Measurements from ENCODE around the gene OGG1.
A peak's percentile ranks its signal among the peaks of the same experiment; 100 is the strongest.

The OGG1 gene

GRCh38 chr3:9782770-9783169 is 33.0 kb downstream of the OGG1 start:
- Histone ChIP-seq H3K36me3 (ENCODE audit: control insufficient read depth, insufficient read depth, low read length) (peaks cover 36% of the 10 kb centered on the region), H3K4me3 (ENCODE audit: low read length) (no peak overlapping the region), H3K27me3 (ENCODE audit: control insufficient read depth, insufficient read depth, low read length) (no peaks in the 10 kb centered on the region), H3K9ac (ENCODE audit: low read length) (no peak overlapping the region), H3K27ac (ENCODE audit: low read depth, low read length) (no peak overlapping the region), H3K4me1 (ENCODE audit: control insufficient read depth, insufficient read depth, low read length) (no peaks in the 10 kb centered on the region)

DNA sequence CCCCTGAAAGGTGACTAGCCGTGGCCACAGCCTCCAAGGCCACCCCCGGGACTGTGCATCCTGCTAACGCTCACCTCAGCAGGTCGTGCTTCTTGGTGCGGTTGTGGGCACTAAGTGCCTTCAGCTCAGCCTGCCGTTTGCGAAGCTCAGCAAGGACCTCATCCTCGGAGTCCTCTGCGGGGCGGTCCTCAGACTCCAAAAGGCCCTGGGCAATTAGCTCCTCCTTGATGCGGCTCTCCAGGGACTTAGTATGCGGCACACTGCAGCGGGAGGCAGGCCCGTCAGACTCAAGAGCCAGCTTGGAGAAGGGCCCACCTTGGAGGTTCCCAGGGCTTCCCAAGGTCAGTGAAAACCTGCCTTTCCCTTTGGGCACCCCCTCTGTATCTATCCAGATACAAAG is 34.2 kb downstream of the OGG1 start:
- Histone ChIP-seq H3K4me1 (ENCODE audit: control insufficient read depth, insufficient read depth, low read length) (no peaks in the 10 kb centered on the region), H3K27me3 (ENCODE audit: control insufficient read depth, insufficient read depth, low read length) (no peaks in the 10 kb centered on the region), H3K36me3 (ENCODE audit: control insufficient read depth, insufficient read depth, low read length) (peaks cover 36% of the 10 kb centered on the region), H3K4me3 (ENCODE audit: low read length) (no peak overlapping the region), H3K9ac (ENCODE audit: low read length) (no peak overlapping the region), H3K27ac (ENCODE audit: low read depth, low read length) (no peak overlapping the region)

GRCh38 chr3:9784965-9785364 is 35.2 kb downstream of the OGG1 start:
- no peak overlapping the region for H3K4me3 ChIP-seq (ENCODE audit: low read length)
- peaks cover 41% of the 10 kb centered on the region for H3K36me3 ChIP-seq (ENCODE audit: control insufficient read depth, insufficient read depth, low read length)
- no peaks in the 10 kb centered on the region for H3K4me1 ChIP-seq (ENCODE audit: control insufficient read depth, insufficient read depth, low read length)

DNA sequence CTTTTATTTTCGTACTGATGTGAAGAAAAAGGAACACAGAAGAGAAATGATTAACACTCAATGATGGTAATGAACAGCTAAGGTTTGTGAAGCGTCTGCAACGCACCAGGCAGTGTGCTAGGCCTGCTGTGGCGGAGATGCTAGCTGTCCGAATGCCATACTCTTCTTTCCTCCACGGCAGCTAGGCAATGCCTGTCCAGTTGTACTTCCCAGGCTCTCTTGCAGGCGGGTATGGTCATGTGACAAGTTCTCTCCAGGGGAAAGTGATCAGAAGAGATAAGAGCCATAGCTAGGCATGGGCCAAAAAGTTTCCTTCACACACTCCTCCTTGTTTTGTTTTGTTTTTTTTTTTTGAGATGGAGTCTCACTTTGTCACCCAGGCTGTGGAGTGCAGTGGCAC is 35.9 kb downstream of the OGG1 start:
- no peaks in the 10 kb centered on the region for H3K4me1 ChIP-seq (ENCODE audit: control insufficient read depth, insufficient read depth, low read length)
- no peak overlapping the region for H3K4me3 ChIP-seq (ENCODE audit: low read length)
- H3K27me3 ChIP-seq (ENCODE audit: control insufficient read depth, insufficient read depth, low read length) = no peaks in the 10 kb centered on the region
- H3K9ac ChIP-seq (ENCODE audit: low read length) = no peak overlapping the region
- peaks cover 39% of the 10 kb centered on the region for H3K36me3 ChIP-seq (ENCODE audit: control insufficient read depth, insufficient read depth, low read length)
- H3K27ac ChIP-seq (ENCODE audit: low read depth, low read length) = no peak overlapping the region

More at GRCh38 chr3:9784965-9785364, 35.2 kb downstream of the OGG1 start:
- Histone ChIP-seq H3K27me3 (ENCODE audit: control insufficient read depth, insufficient read depth, low read length) (no peaks in the 10 kb centered on the region), H3K9ac (ENCODE audit: low read length) (no peak overlapping the region), H3K27ac (ENCODE audit: low read depth, low read length) (no peak overlapping the region)

DNA sequence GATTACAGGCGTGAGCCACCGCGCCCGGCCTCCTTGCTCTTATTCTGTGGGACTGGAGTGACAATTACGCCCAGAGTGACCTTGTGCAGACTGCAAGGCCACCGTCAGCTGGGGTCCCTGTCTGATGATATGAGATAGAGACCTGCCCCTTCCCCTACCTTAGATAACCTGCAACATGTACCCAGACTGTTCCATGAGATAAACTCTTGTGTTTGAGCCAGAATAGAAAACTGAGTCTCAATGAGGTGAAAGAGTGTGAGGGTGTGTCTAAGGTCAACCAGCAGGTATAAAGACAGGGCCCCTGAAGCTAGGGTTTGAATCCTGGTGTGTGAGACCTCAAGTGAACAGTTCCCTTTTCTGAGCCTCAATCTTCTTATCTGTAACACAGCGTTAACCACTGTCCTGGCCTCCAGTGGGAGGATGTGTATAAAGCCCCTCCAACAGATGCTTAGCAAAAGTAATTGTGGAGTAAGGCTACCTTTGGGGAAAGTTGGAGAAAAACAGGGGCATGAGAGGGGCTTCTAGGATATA is 36.5 kb downstream of the OGG1 start:
- no peaks in the 10 kb centered on the region for H3K27me3 ChIP-seq (ENCODE audit: control insufficient read depth, insufficient read depth, low read length)
- H3K27ac ChIP-seq (ENCODE audit: low read depth, low read length) = no peak overlapping the region
- H3K36me3 ChIP-seq (ENCODE audit: control insufficient read depth, insufficient read depth, low read length) = peaks cover 37% of the 10 kb centered on the region
- no peak overlapping the region for H3K4me3 ChIP-seq (ENCODE audit: low read length)
- H3K4me1 ChIP-seq (ENCODE audit: control insufficient read depth, insufficient read depth, low read length) = peaks cover 3% of the 10 kb centered on the region
- H3K9ac ChIP-seq (ENCODE audit: low read length) = no peak overlapping the region

GRCh38 chr3:9786825-9787669 is 37.3 kb downstream of the OGG1 start:
- H3K4me3 ChIP-seq (ENCODE audit: low read length) = no peak overlapping the region
- H3K27ac ChIP-seq (ENCODE audit: low read depth, low read length) = no peak overlapping the region
- H3K4me1 ChIP-seq (ENCODE audit: control insufficient read depth, insufficient read depth, low read length) = peaks cover 10% of the 10 kb centered on the region
- H3K36me3 ChIP-seq (ENCODE audit: control insufficient read depth, insufficient read depth, low read length) = peaks cover 31% of the 10 kb centered on the region
- H3K27me3 ChIP-seq (ENCODE audit: control insufficient read depth, insufficient read depth, low read length) = no peaks in the 10 kb centered on the region
- H3K9ac ChIP-seq (ENCODE audit: low read length) = no peak overlapping the region

- H3K27me3 ChIP-seq (ENCODE audit: control insufficient read depth, insufficient read depth, low read length) = no peaks in the 10 kb centered on the region
- H3K36me3 ChIP-seq (ENCODE audit: control insufficient read depth, insufficient read depth, low read length) = peaks cover 27% of the 10 kb centered on the region
- H3K4me3 ChIP-seq (ENCODE audit: low read length) = no peak overlapping the region
- peaks cover 10% of the 10 kb centered on the region for H3K4me1 ChIP-seq (ENCODE audit: control insufficient read depth, insufficient read depth, low read length)
- no peak overlapping the region for H3K9ac ChIP-seq (ENCODE audit: low read length)
- no peak overlapping the region for H3K27ac ChIP-seq (ENCODE audit: low read depth, low read length)
Measured at GRCh38 chr3:9787714-9788113, 38.0 kb downstream of the OGG1 start.

GRCh38 chr3:9791127-9791526 is 41.4 kb downstream of the OGG1 start:
- Histone ChIP-seq H3K36me3 (ENCODE audit: control insufficient read depth, insufficient read depth, low read length) (peaks cover 19% of the 10 kb centered on the region), H3K27me3 (ENCODE audit: control insufficient read depth, insufficient read depth, low read length) (no peaks in the 10 kb centered on the region), H3K9ac (ENCODE audit: low read length) (no peak overlapping the region), H3K27ac (ENCODE audit: low read depth, low read length) (peak overlapping the region; percentile 96), H3K4me3 (ENCODE audit: low read length) (peak overlapping the region; percentile 3), H3K4me1 (ENCODE audit: control insufficient read depth, insufficient read depth, low read length) (peaks cover 20% of the 10 kb centered on the region)

DNA sequence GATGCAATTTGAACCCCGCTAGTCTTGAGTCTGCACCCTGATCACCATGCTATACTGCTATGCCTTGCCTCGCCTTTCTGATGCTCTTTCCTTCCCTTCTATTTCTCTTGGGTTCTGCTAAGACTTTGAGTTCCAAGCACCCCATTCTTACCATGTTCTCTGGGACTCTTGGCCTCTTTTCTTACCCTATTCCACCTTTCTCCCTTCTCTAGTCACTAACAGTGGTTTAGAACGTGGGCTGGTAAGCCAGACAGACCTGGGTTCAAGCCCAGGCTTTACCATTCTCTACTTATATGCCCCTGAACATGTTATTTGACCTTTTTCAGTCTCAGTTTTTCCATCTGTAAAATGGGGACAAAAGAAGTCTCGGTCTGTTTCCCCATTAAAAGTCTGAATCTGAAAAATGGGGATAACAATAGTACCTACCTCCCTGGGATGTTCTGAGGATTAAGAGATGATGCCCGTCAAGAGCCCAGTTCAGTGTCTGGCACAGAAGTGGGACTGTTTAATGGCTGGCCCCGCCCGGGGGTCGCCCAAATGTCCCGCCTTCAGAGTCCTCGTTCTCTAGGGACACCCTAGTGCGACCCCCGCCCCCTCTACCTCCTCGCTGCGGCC is 42.1 kb downstream of the OGG1 start:
- no peaks in the 10 kb centered on the region for H3K27me3 ChIP-seq (ENCODE audit: control insufficient read depth, insufficient read depth, low read length)
- peaks cover 15% of the 10 kb centered on the region for H3K36me3 ChIP-seq (ENCODE audit: control insufficient read depth, insufficient read depth, low read length)
- peaks cover 20% of the 10 kb centered on the region for H3K4me1 ChIP-seq (ENCODE audit: control insufficient read depth, insufficient read depth, low read length)

GRCh38 chr3:9792405-9793160 is 42.8 kb downstream of the OGG1 start, which contains the start of the genes ARPC4 and TADA3:
Gene ARPC4, plus strand, starts transcription at chr3:9793082. Its CDS starts 40 bp downstream, at chr3:9793122.
Gene TADA3, minus strand, starts transcription at chr3:9792473. Its CDS starts 1,007 bp downstream, at chr3:9791466.
- Histone ChIP-seq H3K4me3 (ENCODE audit: low read length) (peak within 1 kb of the TSS; percentile 90), H3K36me3 (ENCODE audit: control insufficient read depth, insufficient read depth, low read length) (peaks cover 13% of the 10 kb centered on the region), H3K9ac (ENCODE audit: low read length) (peak within 1 kb of the TSS; percentile 82), H3K27ac (ENCODE audit: low read depth, low read length) (peak within 1 kb of the TSS; percentile 96), H3K27me3 (ENCODE audit: control insufficient read depth, insufficient read depth, low read length) (no peaks in the 10 kb centered on the region), H3K4me1 (ENCODE audit: control insufficient read depth, insufficient read depth, low read length) (peaks cover 20% of the 10 kb centered on the region)

More for the DNA sequence above, 42.1 kb downstream of the OGG1 start:
- Histone ChIP-seq H3K27ac (ENCODE audit: low read depth, low read length) (peak overlapping the region; percentile 96), H3K9ac (ENCODE audit: low read length) (peak overlapping the region; percentile 6), H3K4me3 (ENCODE audit: low read length) (peak overlapping the region; percentile 90)

- Histone ChIP-seq H3K27ac (ENCODE audit: low read depth, low read length) (peak overlapping the region; percentile 96), H3K36me3 (ENCODE audit: control insufficient read depth, insufficient read depth, low read length) (peaks cover 18% of the 10 kb centered on the region), H3K4me1 (ENCODE audit: control insufficient read depth, insufficient read depth, low read length) (peaks cover 20% of the 10 kb centered on the region), H3K4me3 (ENCODE audit: low read length) (peak overlapping the region; percentile 90), H3K9ac (ENCODE audit: low read length) (peak overlapping the region; percentile 82), H3K27me3 (ENCODE audit: control insufficient read depth, insufficient read depth, low read length) (no peaks in the 10 kb centered on the region)
Measured at GRCh38 chr3:9793161-9793781, 43.5 kb downstream of the OGG1 start.
